GM13977 (cell line): Measurements from ENCODE around the gene MIER1.
"Not testable (repeated sequence)": the region's sequence is repeated elsewhere in the genome, so short reads cannot be mapped to it uniquely, and the experiment has no call there.

Experiments
- DNase-seq: peaks from one replicate; pipeline ENCODE4 v3.0.0; 2012; ENCODE audit warnings: low spot score
- CTCF ChIP-seq: IDR thresholded peaks from 2 replicates; pipeline ENCODE4 v1.5.1; 2012; ENCODE audit warnings: mild to moderate bottlenecking, control low read depth; ENCODE audit not compliant: insufficient read depth; ENCODE audit errors: extremely low read depth, missing control alignments
- in situ Hi-C: fragments of 300-500 bp; cut with MboI; formaldehyde crosslinking; loops from one replicate; pipeline ENCODE4 v1.12.0; 2022; ENCODE audit warnings: low sequenced_read_pairs, low pct_unique_long_range_greater_than_20kb, mixed read lengths, inconsistent platforms; ENCODE audit not compliant: unreplicated experiment

Gene MIER1

GRCh38 chr1:66924756-66925557, at the start of gene MIER1, which contains the start of gene DNAI4:
TSS of gene MIER1 (plus strand) at chr1:66924990. CDS start at chr1:66925029, 39 bp downstream.
TSS of gene DNAI4 (minus strand) at chr1:66924856. CDS start at chr1:66924831, 25 bp downstream.
- peak; percentile 98 for DNase-seq
- in situ Hi-C loops, result no loop called here
- peak; percentile 23 for TF ChIP-seq CTCF

- in situ Hi-C loops, result no loop called here
- no peak for DNase-seq
- TF ChIP-seq CTCF, result no peak
Measured at GRCh38 chr1:66876664-66877063, 48.1 kb upstream of the MIER1 start.

GRCh38 chr1:66889030-66889429, 35.8 kb upstream of the MIER1 start:
- DNase-seq, result no peak
- TF ChIP-seq CTCF, result no peak
- in situ Hi-C loops, result no loop called here

GRCh38 chr1:66890621-66891020, 34.2 kb upstream of the MIER1 start:
- in situ Hi-C loops, result no loop called here
- no peak for TF ChIP-seq CTCF
- DNase-seq, result no peak

GRCh38 chr1:66893712-66894111, 31.1 kb upstream of the MIER1 start:
- TF ChIP-seq CTCF, result no peak
- DNase-seq, result no peak
- in situ Hi-C loops, result no loop called here

GRCh38 chr1:66915203-66915602, 9.6 kb upstream of the MIER1 start:
- in situ Hi-C loops, DNase-seq: not testable (repeated sequence)

- DNase-seq, result no peak
- in situ Hi-C loops, result no loop called here
- no peak for TF ChIP-seq CTCF
Measured at GRCh38 chr1:66916320-66916719, 8.5 kb upstream of the MIER1 start.
